HS-27A (cell line): Measurements from ENCODE around the gene TRIM54.
"Not testable (repeated sequence)": the region's sequence is repeated elsewhere in the genome, so short reads cannot be mapped to it uniquely, and the experiment has no call there.

Source experiments
- DNase-seq: peaks from one replicate; pipeline ENCODE4 v3.0.0-alpha.2; 2012; ENCODE audit warnings: low read depth, missing footprints

The TRIM54 gene

DNA sequence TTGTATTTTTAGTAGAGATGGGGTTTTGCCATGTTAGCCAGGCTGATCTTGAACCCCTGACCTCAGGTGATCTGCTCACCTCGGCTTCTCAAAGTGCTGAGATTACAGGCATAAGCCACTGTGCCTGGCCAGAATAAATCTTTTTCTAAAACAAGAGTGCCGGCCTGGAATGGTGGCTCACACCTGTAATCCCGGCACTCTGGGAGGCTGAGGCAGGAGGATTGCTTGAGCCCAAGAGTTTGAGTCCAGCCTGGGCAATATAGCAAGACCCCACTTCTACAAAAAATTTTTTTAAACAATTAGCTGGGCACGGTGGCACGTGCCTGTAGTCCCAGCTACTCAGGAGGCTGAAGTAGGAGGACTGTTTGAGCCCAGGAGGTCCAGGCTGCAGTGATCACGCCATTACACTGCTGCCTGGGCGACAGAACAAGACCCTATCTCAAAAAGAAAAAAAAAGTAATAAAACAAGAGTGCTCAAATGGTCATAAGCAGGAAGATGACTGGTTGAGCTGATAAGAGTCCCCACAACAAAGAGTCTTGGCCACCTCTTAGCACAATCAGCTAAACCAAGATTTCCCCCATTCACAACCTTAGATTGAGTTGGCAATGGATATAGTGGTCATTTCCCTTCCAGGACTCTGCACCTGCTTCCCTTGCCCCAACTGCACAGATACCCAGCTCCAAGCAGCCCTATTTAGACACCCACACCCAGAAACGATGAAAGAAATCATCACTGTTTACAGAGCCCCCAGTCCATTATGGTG lies 31.8 kb downstream of the TRIM54 start:
- no peak for DNase-seq

DNA sequence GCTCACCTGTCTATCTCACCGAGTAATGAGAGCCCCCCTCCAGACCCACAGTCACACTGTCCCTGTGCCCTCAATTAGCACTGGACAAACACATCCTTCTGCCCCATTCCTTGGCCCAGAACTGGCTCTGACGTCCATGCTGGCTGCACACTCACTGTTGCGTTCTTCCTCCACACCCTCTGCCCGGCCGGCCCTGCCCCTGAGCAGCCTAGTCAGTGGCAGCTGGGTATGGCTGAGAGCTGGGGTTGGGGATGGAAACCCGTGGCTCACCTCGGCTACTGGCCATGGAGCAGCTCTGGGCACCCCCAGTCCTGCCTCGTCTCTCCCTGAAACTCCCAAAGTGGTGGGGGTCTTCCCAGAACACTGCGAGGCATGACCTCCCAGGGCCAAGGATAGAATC lies 32.5 kb downstream of the TRIM54 start:
- no peak for DNase-seq

DNA sequence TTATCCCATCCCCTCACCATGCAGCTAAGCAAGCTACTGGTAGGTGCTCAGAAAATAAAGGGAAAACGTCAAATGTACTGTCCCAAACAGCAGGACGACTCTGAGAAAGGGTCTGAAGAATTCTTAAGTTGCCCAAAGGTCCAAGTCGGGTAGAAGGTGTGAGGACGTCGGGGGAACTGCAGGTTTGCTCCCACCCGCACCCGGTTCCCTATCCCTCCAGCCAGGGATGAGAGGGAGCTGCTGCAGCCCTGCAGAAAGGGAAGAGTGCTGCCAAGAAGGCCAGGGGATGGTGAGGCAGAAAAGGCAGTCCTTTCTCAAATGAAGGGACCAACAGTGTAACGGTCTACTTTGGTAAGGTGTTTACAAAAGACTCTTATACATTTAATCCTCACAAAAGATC lies 32.9 kb downstream of the TRIM54 start:
- no peak for DNase-seq

DNA sequence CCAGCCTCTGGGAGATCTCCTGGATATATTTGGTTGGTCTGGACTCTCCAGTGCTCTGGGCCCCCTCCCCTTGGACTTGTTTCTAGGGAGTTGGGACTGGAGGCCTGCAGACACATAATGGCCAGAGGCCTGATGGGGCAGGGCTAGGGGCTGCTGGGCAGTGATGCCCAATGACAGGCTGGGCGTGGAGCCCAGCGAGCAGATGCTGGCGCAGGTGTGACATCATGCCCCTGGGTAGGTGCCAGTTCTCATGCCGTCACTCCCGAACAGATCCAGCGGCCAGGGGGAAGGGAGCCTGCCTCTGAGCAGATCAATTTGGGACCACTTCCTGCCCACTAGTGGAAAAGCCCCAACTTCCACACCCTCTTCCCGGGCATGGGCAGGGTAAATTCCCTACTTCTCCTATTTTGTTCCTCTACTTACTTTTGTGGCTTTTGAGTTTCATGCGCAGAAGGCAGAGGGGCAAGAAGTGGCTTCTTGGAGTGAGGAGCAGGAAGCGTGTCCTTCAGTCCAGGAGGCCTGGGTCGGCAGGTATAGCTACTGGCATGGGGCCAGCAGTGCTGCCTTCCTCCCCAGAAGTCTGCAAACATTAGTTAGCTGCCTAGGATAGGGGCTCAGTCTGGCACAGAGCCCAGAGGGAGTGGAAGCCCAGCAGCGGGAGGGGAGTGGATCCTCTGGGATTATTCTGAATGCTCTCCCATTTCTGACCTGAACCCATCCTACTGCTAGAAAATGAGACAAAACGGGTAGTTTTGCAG lies 34.6 kb downstream of the TRIM54 start:
- DNase-seq = no peak

DNA sequence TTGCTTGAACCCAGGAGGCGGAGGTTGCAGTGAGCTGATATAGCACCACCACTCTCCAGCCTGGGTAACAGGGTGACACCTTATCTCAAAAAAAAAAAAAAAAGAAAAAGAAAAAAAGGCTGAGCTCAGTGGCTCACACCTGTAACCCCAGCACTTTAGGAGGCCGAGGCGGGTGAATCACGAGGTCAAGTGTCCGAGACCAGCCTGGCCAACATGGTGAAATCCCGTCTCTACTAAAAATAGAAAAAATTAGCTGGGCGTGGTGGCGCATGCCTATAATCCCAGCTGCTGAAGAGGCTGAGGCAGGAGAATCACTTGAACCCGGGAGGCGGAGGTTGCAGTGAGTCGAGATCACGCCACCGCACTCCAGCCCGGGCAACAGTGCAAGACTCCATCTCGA lies 37.6 kb downstream of the TRIM54 start:
- DNase-seq = not testable (repeated sequence)

DNA sequence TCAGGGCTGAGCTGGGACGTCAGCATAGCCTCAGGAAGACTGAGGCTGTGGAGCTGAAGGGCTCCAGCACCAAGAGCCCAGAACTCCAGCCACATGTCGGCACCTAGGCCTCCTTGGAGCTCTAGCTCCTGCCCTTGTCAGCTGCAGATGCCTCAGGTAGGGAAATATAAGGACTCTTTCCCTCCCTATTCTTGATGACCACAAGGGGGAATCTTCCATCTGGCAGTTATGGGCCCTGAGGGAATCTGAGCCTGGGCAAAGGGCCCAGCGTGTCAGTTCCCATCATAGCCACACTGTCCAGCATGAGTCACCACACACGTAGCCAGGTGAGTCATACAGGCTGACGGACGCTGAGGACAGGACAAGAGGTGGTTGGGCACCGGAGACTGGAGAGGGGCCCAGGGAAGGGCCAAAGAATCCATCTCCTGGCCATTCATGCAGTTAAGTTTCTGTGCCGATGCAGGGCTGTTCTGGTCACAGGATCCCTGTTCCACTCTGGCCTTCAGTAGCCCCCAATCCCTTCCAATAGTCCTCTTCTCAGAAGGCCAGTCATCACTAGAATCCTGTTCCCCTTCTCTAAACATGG lies 38.8 kb downstream of the TRIM54 start:
- DNase-seq = peak; percentile 86

DNA sequence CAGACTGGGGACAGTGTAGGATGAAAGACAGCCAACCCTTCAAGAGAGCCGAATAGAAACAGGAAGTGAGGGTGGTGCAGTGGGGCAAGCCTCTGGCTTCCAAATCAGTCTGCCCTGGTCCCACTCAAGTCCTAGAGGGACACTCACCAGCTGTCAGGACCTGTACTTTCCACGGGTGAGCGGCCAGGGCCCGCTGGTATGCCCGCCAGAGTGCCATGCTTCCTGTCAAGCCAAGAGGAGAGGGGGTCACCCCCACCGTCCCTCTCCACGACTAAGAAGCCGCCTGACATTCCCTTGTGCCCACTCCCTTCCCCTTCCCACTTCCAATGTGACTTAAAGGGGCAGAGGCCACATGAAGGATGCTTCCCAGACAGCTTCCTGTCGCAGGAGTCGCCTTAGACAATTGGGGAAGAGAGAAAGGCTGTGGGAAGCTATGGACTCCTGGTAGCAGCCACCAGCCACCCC lies 40.1 kb downstream of the TRIM54 start:
- no peak for DNase-seq

DNA sequence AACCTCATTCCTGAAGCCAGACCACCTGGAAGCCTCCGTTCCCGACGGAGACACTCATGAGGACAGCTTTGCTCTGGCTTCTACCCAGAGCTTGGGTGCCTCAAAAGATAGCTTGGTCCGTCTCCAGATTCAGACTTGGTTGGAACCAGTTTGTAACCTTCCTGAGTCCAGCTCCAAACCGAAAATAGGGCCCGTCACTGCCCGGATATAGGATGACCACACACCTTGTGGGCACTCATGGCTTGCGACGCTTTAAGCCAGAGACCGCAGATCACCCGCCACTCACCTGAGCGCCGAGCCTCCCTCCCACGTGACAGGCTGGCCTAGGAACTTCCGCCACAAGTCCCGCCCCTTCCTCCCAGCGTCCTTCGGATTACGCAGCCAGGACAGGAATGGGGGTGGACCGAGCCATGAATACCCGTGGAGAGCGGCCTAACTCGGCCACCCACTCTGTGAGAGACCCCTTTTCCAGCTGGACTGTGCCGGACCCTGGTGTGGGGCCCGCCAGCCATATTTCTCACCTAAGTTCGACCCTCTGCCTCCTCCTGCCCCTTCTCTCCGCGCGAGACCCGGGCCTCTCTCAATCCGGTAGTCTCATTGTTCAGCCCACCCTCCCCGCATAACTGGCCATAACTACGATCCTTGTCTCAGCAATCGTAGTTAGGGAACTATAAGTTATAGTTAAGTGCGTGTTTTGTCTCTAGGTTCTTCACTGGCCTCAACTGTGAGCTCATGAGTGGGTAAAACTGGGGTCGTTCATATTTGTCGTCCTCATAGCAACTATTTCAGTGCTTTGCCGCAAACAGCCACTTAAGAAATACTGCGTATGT lies 40.8 kb downstream of the TRIM54 start, which contains the start of gene MPV17:
Gene MPV17, minus strand, starts transcription at position 332 of the 830 bp plus-strand sequence. CDS start 580 bp downstream, outside the sequence.
- peak; percentile 67 for DNase-seq

DNA sequence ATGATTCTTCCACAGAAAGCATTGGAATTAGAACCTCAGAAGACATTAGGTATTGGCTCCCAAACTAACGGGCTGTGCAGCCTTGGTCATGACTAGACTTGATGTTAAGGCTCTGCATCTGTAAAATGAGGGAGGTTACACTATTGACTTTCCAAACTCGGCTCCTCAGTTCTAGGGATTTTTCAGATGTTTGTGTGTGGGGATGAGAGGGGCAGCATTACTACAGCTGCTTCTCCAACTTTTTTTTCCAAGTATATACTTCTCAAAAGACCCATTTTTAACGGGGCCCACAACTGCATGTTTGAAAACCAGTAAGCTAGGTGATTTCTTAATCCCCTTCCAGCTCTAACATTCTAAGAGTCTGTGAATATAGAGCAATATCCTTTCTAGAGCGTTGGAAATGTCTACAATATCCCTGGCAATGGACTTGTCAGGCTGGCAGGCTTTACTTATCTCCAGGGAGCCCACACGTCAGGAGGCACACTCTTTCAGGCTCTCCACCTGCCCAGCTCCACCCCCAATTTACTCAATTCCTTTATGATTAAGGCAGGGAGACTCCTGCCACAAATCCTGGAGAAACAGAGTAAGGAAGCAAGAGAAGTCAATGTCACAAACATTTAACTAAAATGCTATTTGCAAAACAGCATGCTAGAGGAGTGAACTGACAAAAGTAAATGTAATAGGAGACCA lies 41.5 kb downstream of the TRIM54 start:
- no peak for DNase-seq

DNA sequence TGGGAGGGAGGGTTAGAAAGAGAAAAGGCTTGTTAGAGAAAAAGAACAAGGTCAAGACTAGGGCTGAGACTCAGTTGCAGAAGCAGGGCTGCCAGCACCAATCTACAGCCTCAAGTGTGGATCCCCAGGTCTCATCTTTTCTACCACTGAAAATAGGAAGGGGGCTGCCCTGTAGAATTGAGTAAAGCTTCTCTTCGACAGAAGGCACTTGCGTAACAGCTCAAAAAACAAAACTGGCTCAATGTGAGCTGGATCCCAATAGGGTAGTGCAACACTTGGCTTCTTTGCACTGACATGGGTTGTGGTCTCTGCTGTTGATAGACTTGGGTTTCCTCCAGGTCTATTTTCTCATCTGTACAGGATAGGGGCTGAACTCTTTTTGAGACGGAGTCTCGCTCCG lies 42.5 kb downstream of the TRIM54 start:
- no peak for DNase-seq

DNA sequence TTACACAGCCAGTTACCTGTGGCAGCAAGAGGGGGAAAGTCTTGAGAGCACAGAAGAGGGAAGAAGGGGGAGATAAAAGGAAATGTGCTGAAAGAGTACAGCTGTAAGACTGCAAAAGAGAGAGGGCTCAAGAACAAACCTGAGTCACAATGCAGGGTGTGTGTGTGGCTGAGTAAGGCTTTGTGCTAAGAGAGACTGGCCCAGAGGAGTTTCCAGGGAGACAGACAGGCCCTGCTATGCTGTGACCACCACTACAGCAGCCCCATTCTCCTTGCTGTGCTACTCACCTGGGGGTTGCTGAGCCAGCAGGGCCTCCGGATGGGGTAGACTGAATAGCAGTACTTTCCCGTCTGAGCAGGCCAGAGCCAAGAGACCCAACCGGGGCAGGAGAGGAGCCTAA lies 53.1 kb downstream of the TRIM54 start:
- no peak for DNase-seq

DNA sequence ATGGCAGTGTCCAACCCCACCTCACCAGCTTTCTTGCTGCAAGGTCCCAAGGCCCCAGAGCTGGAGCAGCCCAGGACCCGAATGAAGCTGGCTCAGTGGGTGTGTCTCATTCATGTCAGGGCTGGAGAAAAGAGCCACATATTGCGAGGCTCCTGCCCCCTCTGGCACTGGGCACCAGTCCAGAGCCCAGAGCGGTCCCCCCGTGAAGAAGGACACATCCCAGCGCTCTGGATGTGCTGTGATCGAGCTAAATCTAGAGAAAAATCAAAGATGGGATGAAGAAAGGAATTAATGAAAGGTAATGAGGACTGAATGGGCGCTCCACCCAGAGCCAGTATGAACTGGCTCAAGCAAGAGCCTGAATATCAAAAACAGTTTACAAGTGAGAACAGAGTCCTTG lies 53.9 kb downstream of the TRIM54 start:
- DNase-seq = no peak

DNA sequence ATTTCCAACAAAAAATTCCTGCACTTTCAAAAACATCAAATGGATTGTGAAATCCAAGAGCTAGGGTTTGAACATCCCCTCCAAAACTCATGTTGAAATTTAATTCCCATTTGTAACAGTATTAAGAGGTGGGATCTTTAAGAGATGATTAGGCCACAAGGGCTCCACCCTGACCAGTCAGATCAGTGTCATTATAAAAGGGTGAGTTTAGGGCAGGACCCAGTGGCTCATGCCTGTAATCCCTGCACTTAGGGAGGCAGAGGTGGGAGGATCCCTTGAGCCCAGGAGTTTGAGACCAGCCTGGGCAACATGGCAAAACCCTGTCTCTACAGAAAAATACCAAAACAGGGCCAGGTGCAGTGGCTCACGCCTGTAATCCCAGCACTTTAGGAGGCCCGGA lies 65.4 kb downstream of the TRIM54 start:
- DNase-seq = no peak

DNA sequence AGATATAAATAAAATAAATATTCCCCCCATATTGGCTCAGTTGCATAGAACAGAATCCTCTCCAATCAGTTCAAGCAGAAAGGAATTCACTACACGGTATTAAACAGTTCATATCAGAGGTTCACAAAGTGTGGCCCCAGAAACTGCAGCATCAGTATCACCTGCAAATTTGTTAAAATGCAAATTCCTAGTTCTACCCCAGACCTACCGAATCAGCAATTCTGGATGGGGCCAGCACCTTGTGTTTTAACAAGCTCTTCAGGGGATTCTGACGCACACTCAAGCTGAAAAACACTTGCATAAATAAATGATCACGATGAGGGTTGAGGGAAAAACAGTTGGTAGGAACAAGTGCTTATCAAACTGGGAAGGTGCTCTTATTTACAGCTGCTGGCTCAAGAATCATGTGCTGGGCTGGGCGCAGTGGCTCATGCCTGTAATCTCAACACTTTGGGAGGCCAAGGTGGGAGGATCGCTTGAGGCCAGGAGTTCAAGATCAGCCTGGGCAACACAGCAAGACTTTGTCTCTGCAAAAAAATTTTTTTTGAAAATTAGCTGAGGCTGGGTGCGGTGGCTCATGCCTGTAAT lies 68.0 kb downstream of the TRIM54 start:
- no peak for DNase-seq

DNA sequence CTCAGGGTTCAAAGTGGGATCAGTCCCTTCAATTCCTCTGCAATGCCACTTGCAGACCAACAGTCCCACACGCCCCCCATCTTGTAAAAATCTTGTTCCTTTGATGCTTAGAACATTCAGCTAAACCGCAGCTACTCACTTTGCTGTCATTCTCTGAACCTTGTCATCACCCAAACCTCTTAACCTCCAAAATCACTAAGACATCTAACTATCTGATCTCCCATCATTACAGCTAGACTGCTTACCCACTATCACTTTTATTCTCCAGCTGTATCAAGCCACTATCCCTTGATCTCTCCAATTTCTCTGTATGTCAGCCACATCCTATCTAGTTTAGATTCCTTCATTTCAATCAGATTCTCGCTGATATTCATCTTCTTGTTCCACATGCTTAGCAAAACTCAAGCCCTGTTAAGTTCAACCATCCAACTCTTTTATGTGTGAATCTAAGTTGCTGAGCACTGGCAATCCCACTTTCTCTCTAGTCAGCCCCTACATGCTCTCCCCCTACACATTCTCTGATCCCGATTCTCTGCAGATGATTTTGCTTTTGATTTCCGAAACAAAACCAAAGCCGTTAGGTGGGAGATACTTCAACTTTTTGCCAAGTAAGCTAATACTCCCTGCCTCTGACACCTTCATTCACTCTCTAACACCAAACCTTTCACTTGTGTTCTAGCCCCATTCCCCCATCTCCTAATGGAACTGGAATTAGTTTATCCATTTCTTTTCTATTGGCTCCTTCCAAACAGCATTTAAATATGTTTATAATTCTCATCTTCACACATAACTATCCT lies 69.8 kb downstream of the TRIM54 start:
- DNase-seq = no peak

DNA sequence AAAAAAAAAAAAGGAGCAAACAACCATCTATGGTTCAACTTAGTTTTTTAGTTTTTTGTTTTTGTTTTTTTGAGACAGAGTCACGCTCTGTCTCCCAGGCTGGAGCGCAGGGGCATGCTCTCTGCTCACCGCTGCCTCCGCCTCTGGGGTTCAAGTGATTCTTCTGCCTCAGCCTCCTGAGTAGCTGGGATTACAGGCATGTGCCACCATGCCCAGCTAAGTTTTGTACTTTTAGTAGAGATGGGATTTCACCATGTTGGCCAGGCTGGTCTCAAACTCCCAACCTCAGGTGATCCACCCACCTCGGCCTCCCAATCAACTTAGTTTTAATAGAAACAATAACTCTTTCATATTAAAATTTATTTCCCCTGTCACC lies 71.1 kb downstream of the TRIM54 start:
- DNase-seq = not testable (repeated sequence)

DNA sequence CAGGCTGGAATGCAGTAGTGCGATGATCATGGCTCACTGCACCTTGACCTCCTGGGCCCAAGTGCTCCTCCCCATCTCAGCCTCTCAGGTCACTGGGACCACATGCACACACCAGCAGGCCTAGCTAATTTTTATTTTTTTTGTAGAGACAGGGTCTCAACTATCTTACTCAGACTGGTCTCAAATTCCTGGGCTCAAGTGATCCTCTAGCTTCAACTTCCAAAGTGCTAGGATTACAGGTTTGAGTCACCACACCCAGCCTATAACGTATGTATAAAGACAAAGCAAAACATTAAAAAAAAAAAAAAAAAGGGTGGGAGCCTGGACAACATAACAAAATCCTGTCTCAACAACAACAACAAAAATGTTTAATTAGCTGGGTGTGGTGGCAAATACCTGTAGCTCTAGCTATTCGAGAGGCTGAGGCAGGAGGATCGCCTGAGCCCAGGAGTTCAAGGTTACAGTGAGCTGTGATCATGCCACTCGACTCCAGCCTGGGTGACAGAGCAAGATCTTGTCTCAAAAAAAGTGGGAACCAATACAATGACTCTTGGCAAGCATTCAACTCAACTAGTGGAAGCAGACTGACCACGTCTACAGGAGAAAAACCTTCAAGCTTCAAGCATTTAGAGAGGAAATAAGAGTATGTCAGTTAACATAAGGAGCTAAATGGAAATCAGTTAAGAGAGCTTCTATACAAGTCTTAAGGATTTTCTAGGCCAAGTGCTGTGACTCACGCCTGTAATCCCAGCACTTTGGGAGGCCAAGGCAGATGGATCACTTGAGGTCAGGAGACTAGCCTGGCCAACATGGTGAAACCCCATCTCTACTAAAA lies 71.8 kb downstream of the TRIM54 start:
- peak; percentile 11 for DNase-seq

DNA sequence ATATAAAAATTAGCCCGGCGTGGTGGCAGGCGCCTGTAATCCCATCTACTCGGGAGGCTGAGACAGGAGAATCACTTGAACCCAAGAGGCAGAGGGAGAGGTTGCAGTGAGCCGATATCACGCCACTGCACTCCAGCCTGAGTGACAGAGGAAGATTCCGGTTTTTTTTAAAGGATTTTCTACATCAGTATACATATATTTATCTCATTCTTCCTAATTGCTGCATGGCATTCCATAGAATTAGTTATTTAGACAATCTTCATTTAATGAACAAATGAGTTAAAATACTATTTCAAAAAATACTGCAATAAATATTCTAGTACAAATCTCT lies 72.3 kb downstream of the TRIM54 start:
- DNase-seq = no peak

DNA sequence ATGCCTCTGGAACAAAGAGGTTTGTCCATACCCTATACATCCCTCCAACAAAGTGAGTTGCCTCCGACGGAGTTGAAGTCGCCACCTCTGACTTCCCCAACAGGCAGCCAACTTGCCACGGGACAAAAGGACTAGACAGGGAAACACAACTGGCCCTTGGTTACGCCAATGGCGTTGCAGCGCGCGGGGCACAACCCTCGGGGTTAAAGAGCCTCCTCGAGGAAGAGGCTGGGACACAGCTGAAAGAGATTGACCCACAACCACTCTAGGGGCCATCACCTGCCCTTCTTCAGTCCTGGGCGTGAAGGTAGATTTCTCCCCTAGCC lies 73.8 kb downstream of the TRIM54 start:
- DNase-seq = no peak
